PC-9 (cell line): ENCODE data around the gene IREB2. TPM values are rescaled to one million over a fixed set of nuclear protein-coding genes. Genes with fewer than 3 reads are reported as not detected.
"Not testable (repeated sequence)": the region's sequence is repeated elsewhere in the genome, so short reads cannot be mapped to it uniquely, and the experiment has no call there.

Source experiments
- BruUV-seq: library from RNA; stranded (reverse); fragments of 400-500 nt; replicated peaks from 2 replicates; lab custom pipeline; 2021; lab: Mats Ljungman, UMichigan
- CTCF ChIA-PET: fragments of 300-600 bp; sonication (Branson Sonifier 250); formaldehyde crosslinking; loops from one replicate; lab custom pipeline; 2022; ENCODE audit warnings: antibody characterized with exemption; lab: Charles Lee
- POLR2A ChIA-PET: fragments of 300-600 bp; sonication (Branson Sonifier 250); formaldehyde crosslinking; loops from one replicate; lab custom pipeline; 2022; ENCODE audit warnings: antibody characterized with exemption; ENCODE audit not compliant: unreplicated experiment; lab: Charles Lee
- DNase-seq, 2 experiments: peaks; one replicate each; pipeline versions ENCODE4 v3.0.0 to v3.0.0-alpha.2; 2015 to 2022; ENCODE audit warnings: mixed read lengths in 1 of 2
- H2AFZ ChIP-seq: fragments of 200-600 bp; sonication (generic); 2 replicates; pipeline ENCODE4 v1.8.1; 2017; ENCODE audit warnings: antibody characterized with exemption
- H3F3A ChIP-seq: fragments of 200-600 bp; sonication (generic); 2 replicates; pipeline ENCODE4 v1.8.1; 2017; ENCODE audit warnings: antibody characterized with exemption, mild to moderate bottlenecking, low read depth; ENCODE audit not compliant: insufficient read depth
- H3K27ac ChIP-seq: fragments of 200-600 bp; sonication (generic); 2 replicates; pipeline ENCODE4 v1.6.1; 2016; ENCODE audit warnings: mixed run types
- H3K27me3 ChIP-seq: fragments of 200-600 bp; sonication (generic); 2 replicates; pipeline ENCODE4 v1.6.1; 2016; ENCODE audit warnings: low read depth, mixed run types; ENCODE audit not compliant: insufficient read depth
- H3K36me3 ChIP-seq: fragments of 200-600 bp; sonication (generic); 2 replicates; pipeline ENCODE4 v1.6.1; 2016; ENCODE audit warnings: low read depth, mixed run types
- H3K4me1 ChIP-seq: fragments of 200-600 bp; sonication (generic); replicated peaks from 2 replicates; pipeline ENCODE4 v1.6.1; 2016; ENCODE audit warnings: mixed run types; ENCODE audit not compliant: insufficient read depth
- H3K4me2 ChIP-seq: fragments of 200-600 bp; sonication (generic); 2 replicates; pipeline ENCODE4 v1.6.1; 2017; ENCODE audit warnings: mixed run types
- H3K4me3 ChIP-seq: fragments of 200-600 bp; sonication (generic); 2 replicates; pipeline ENCODE4 v1.6.1; 2016; ENCODE audit warnings: mixed run types
- H3K79me2 ChIP-seq: fragments of 200-600 bp; sonication (generic); 2 replicates; pipeline ENCODE4 v1.6.1; 2017; ENCODE audit warnings: low read depth, mixed run types
- H3K9me2 ChIP-seq: fragments of 200-600 bp; sonication (generic); 2 replicates; pipeline ENCODE4 v1.8.1; 2017; ENCODE audit warnings: mild to moderate bottlenecking; ENCODE audit not compliant: insufficient read depth
- H3K9me3 ChIP-seq: fragments of 200-600 bp; sonication (generic); 2 replicates; pipeline ENCODE4 v1.8.1; 2016; ENCODE audit warnings: low read depth; ENCODE audit not compliant: insufficient read depth
- H4K20me1 ChIP-seq: fragments of 200-600 bp; sonication (generic); 2 replicates; pipeline ENCODE4 v1.8.1; 2017; ENCODE audit not compliant: insufficient read depth
- EZH2 ChIP-seq: fragments of 200-600 bp; sonication (generic); IDR thresholded peaks from 2 replicates; pipeline ENCODE4 v1.8.0; 2017; ENCODE audit warnings: antibody characterized with exemption, low read depth
- intact Hi-C: fragments of 100-400 bp; cut with micrococcal nuclease; formaldehyde crosslinking; loops from one replicate; pipeline ENCODE4 v1.10.0; 2022; ENCODE audit not compliant: unreplicated experiment
- total RNA-seq: library from RNA; stranded (reverse); gene quantifications from 2 replicates; pipeline ENCODE4 v1.2.3, GENCODE V29; 2021
- TF ChIP-seq, protein P1 (sequence below): fragments of 200-600 bp; sonication (generic); conservative IDR thresholded peaks from 2 replicates; pipeline ENCODE4 v1.6.1; 2017; ENCODE audit warnings: mixed run types, antibody characterized with exemption, mild to moderate bottlenecking, moderate library complexity

IREB2 gene
- total RNA-seq, 1 experiment from 2014 or later, result 48.8 TPM

DNA sequence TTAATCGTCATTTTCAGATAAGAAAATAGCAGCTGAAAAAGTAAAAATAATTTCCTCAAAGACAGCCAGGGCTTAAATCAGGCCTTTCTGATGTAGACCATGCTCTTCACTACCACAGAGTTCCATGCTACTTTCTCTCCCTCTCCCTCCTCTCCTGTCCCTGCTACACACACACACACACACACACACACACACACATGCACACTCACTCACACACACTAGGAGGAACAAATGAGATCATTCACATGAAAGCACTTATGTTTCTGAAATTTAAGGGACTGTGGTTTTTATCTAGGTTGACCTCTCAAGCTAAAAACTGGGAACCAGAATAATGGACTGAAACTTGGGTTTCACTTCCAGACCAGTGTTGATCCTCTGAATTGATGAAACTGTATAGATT, 98.1 kb downstream of the IREB2 start:
- no TSS peak for BruUV-seq
- no peaks in the 10 kb centered on the region for H3K36me3 ChIP-seq
- no peak overlapping the region for H3K27ac ChIP-seq
- H4K20me1 ChIP-seq, result no peaks in the 10 kb centered on the region
- CTCF ChIA-PET, result no interaction called here
- no peak for DNase-seq
- no peaks in the 10 kb centered on the region for H3K9me3 ChIP-seq
- no peaks in the 10 kb centered on the region for H3K9me2 ChIP-seq
- no peak overlapping the region for H3K4me3 ChIP-seq
- no peak overlapping the region for H3K4me2 ChIP-seq
- H3K79me2 ChIP-seq, result peaks cover 9% of the 10 kb centered on the region
- no peaks in the 10 kb centered on the region for H3K4me1 ChIP-seq
- intact Hi-C loops, result no loop called here
- H3K27me3 ChIP-seq, result no peaks in the 10 kb centered on the region
- TF ChIP-seq EZH2, result no peak
- TF ChIP-seq, protein P1, sequence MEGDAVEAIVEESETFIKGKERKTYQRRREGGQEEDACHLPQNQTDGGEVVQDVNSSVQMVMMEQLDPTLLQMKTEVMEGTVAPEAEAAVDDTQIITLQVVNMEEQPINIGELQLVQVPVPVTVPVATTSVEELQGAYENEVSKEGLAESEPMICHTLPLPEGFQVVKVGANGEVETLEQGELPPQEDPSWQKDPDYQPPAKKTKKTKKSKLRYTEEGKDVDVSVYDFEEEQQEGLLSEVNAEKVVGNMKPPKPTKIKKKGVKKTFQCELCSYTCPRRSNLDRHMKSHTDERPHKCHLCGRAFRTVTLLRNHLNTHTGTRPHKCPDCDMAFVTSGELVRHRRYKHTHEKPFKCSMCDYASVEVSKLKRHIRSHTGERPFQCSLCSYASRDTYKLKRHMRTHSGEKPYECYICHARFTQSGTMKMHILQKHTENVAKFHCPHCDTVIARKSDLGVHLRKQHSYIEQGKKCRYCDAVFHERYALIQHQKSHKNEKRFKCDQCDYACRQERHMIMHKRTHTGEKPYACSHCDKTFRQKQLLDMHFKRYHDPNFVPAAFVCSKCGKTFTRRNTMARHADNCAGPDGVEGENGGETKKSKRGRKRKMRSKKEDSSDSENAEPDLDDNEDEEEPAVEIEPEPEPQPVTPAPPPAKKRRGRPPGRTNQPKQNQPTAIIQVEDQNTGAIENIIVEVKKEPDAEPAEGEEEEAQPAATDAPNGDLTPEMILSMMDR, result no peak
- H2AFZ ChIP-seq, result no peak overlapping the region
- no peaks in the 10 kb centered on the region for H3F3A ChIP-seq
- POLR2A ChIA-PET, result no interaction called here

DNA sequence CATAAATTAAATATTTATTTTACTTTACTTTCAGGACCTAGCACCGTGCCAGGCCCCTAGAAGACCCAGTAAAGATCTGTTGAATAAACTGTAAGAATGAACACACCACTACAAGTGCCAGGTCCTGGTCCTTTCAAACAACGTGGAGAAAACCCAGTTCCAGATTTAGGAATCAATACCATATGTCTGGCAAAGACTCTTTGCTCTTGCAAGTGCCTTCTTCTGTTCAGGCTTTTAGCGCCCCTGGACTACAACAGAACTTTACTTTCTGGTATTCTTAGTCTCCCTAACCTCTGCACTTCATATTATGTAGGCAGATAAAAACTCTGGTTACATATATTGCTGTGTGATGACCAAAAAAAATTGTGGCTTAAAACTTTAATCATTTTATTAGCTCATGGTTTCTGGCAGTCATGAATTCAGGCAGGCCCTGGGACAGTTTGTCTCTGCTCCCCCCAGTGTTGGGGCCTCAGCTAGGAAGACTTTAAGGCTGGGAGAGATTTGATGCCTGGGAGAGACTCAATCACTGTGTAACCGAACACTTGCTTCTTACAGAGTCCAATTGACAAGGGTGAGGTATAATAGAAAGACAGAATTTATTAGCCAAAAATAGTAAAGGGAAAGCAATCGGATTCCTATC, 99.4 kb downstream of the IREB2 start:
- no peak overlapping the region for H3K27ac ChIP-seq
- no peaks in the 10 kb centered on the region for H3K9me2 ChIP-seq
- H3K4me1 ChIP-seq, result peaks cover 11% of the 10 kb centered on the region
- no peaks in the 10 kb centered on the region for H4K20me1 ChIP-seq
- POLR2A ChIA-PET, result interaction anchor here (0.6 kb wide), 1 partner anchor 120 kb away, joined by 8 read pairs; no protein-coding TSS in a partner anchor
- H3K79me2 ChIP-seq, result peaks cover 21% of the 10 kb centered on the region
- intact Hi-C loops, result no loop called here
- no peak overlapping the region for H3K4me3 ChIP-seq
- CTCF ChIA-PET, result no interaction called here
- no peak overlapping the region for H3K4me2 ChIP-seq
- peaks cover 6% of the 10 kb centered on the region for H3K36me3 ChIP-seq
- H3F3A ChIP-seq, result no peaks in the 10 kb centered on the region
- no peaks in the 10 kb centered on the region for H3K27me3 ChIP-seq
- no peak for TF ChIP-seq EZH2
- TF ChIP-seq, protein P1, result no peak
- no TSS peak for BruUV-seq
- no peaks in the 10 kb centered on the region for H3K9me3 ChIP-seq
- no peak overlapping the region for H2AFZ ChIP-seq
- no peak for DNase-seq

DNA sequence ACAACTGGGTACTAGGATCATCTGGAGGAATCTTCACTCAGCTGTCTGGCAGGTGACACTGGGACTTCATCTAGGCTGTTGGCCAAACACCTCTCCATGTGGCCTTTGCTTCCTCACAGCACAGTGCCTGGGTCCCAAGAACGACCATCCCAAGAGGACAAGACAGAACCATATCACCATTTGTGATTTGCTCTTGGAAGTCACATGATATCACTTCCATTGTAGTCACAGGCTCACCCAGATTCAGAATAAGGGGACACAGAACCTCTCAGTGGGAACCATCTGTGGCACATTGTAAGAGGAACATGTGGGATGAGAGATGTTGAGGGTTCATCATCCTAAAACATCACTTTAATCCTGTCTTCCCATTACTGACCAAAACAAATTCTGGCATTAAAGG, 100.3 kb downstream of the IREB2 start:
- Histone ChIP-seq H2AFZ (no peak overlapping the region), H3K9me2 (no peaks in the 10 kb centered on the region), H3K27me3 (no peaks in the 10 kb centered on the region), H3F3A (no peaks in the 10 kb centered on the region), H4K20me1 (no peaks in the 10 kb centered on the region), H3K79me2 (peaks cover 31% of the 10 kb centered on the region), H3K4me3 (no peak overlapping the region), H3K4me2 (no peak overlapping the region), H3K36me3 (peaks cover 12% of the 10 kb centered on the region), H3K9me3 (no peaks in the 10 kb centered on the region), H3K4me1 (peaks cover 15% of the 10 kb centered on the region), H3K27ac (no peak overlapping the region)
- CTCF ChIA-PET, result no interaction called here
- intact Hi-C loops, result no loop called here
- POLR2A ChIA-PET, result no interaction called here
- BruUV-seq, result no TSS peak
- DNase-seq, result no peak
- no peak for TF ChIP-seq EZH2
- TF ChIP-seq, protein P1, result no peak

DNA sequence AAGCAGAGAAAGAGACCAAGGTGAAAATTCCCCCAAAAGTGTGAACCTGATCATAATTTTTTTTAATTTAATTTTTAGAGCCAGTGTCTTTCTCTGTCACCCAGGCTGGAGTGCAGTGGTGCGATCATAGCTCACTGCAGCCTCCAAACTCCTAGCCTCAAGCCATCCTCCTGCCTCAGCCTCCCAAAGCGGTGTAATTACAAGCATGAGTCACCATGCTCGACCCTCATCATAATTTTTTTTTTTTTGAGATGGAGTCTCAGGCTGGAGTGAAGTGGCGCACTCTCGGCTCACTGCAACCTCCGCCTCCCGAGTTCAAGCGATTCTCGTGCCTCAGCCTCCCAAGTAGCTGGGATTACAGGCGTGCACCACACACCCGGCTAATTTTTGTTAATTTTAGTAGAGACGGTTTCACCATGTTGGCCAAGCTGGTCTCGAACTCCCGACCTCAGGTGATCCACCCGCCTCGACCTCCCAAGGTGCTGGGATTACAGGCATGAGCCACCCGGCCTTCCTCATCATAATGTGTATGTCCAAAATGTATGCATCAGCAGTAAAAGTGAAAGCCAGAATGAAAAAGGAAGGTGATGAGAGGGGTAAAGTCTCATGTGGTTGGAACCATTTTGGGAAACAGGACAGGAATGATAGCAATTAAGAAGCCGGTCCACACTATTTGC, 101.6 kb downstream of the IREB2 start:
- H3K27me3 ChIP-seq, H3K9me3 ChIP-seq, H3K9me2 ChIP-seq, H4K20me1 ChIP-seq, H3F3A ChIP-seq: not testable (repeated sequence)
- H3K4me3 ChIP-seq, result peak overlapping the region; percentile 93
- peaks cover 15% of the 10 kb centered on the region for H3K4me1 ChIP-seq
- ChIA-PET POLR2A (interaction anchor here (0.6 to 1.0 kb wide), 5 partner anchors 13 to 416 kb away, joined by 3 to 8 read pairs (median 5); partner anchors contain the start of gene CHRNA5), CTCF (interaction anchor here (0.6 kb wide), 1 partner anchor 176 kb away, joined by 3 read pairs; no protein-coding TSS in a partner anchor)
- peak overlapping the region; percentile 95 for H3K4me2 ChIP-seq
- DNase-seq, result peak in 1 of 2 experiments; percentile 44
- H2AFZ ChIP-seq, result peak overlapping the region; percentile 96
- H3K79me2 ChIP-seq, result peaks cover 31% of the 10 kb centered on the region
- TSS peak; percentile 79 for BruUV-seq
- H3K36me3 ChIP-seq, result peaks cover 14% of the 10 kb centered on the region
- peak overlapping the region; percentile 73 for H3K27ac ChIP-seq
- intact Hi-C loops, result loop anchor here (2.0 kb wide), 1 partner anchor 25 kb away; the partner anchor contains the start of gene CHRNA5
